Stimulated activated CD4-positive, alpha-beta T cell treated with anti-CD3 and anti-CD28 coated beads, Interleukin-4, amount 100 ng/mL, for 24 hours (primary cell): Measurements from ENCODE around the gene CAST.

ENCODE experiments used
- DNase-seq: peaks from one replicate; pipeline ENCODE4 v3.0.0-alpha.2; 2020

Gene CAST

GRCh38 chr5:96823900-96824380, 161.8 kb downstream of the CAST start:
- DNase-seq, result peak; percentile 17
